Anterior cingulate cortex (tissue), 58 donors: ENCODE results near the gene CAMKK2.

Experiments used
- DNase-seq, 58 donors: peaks; one replicate each; lab custom pipeline; 2025; lab: John Stamatoyannopoulos, UW

The CAMKK2 gene

DNA sequence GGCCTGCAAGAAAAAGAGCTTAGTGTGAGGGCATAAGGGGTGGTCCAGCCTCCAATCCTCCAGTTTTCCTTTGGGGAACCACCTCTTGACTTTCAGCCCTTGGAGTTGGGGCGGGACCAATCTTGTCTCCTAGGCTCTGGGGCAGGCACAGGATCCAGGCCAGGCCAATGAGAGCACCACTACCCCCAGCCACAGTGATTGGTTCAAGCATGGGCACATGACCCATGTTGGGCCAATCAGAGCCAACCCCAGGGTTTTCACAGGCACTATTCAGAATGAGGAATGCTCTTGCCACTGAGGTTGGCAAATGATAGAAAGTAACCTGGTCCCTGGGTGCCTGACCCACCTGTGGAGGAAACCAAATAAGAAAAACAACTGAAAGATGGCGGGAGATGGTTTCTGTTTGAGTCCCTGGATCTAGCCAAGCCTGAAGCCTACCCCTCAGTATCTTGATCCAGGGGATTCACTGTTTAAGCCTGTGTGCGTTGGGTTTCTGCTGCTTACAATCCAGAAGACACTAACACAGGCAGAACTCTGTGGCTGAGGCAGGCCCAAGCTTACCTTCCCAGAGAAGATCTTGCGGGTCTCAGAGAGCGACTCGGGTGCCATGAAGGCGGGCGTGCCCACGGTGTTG lies 43.7 kb downstream of the CAMKK2 start:
- DNase-seq = no peak

DNA sequence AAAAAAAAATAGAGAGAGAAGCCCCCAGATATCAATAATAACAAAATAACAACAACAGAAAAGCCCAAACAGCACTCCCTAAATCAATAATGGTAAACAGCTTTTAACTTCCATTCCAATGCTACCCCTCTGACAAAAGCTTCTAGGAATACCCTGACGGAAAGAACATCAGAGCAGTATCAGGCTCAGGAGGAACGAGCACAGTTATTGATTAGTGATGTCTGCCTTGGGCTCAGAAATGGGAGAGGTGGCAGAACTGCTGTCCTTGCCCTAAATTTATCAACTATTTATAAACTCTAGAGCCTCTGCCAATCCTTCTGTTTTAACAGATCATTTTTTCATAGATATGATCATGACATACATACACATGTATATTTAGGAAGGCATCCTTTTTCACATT lies 44.7 kb downstream of the CAMKK2 start:
- no peak for DNase-seq

GRCh38 chr12:121250359-121250758 lies 46.1 kb downstream of the CAMKK2 start:
- DNase-seq = no peak

DNA sequence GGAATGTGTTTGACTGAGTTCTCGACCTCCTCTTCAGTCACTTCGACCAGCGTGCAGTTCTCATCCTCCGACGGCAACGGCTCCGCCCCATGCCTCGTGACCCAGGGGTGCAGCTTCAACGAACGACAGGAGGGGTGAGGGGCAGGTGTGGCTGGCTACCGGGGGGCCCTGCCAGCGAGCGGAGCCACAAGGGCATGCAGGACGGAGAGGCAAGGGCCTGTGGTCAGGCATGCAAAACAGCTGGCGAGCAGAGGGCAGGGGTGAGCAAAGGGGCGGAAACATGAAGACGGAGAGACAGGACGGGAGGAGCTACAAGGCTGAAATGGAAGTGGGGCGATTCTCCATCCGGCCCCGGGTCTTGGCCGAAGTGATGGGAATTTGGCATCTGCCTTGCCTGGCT lies 47.9 kb downstream of the CAMKK2 start:
- no peak for DNase-seq

DNA sequence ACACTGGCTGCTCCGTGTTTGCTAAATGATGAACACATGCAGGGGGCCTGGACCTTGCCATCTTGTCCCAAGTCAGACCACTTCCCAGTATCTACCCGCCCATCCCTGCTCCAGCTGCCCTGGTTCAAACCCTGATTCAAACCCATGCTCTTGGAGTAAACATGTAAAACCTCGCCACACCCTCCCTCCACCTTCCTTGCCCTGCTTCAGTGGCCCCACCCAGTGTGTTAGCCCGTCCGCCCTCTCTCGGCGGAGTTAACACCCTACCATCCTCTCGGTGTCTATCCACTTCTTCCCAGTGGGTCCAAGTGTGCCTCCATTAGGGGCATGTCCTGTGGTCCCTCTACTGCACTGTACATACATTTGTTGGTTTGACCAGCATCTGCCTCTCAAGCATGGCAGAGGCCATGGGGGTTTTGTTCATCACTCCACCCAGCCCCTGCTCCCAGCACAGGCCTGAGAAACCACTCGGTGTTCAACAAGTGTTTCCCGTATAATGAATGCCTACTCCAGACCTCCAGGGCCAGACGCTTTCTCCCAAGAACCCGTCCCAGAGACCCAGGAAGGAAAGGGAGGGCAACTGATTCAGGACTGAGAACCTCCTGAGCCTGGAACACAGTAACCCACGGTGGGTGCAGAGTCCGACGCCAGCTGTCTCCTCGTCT lies 49.5 kb downstream of the CAMKK2 start:
- no peak for DNase-seq

GRCh38 chr12:121245951-121246350 lies 50.6 kb downstream of the CAMKK2 start:
- no peak for DNase-seq

DNA sequence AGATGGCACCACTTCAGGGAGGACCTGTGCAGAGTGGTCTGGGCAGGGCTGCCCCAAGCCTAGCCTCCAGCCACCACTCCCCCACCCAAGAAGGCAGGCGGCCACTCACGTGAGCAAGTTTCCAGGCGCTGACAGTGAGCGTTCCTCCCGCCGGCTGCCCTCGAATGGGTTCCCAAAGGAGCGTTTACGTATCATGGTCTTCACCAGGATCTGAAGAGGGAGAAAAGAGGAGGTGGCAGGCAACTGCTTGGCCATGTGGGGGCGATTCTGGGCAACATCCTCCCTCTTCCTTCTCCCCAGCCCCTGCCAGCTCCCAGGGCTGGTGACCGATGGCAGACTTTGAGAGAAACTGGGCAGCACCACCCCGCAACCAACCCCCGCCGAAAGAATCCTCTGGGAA lies 51.5 kb downstream of the CAMKK2 start:
- DNase-seq = peak in 7 of 58 donors; percentile 8 to 53 (median 31)

GRCh38 chr12:121241156-121241970 lies 55.1 kb downstream of the CAMKK2 start:
- no peak for DNase-seq

GRCh38 chr12:121240484-121241101 lies 55.9 kb downstream of the CAMKK2 start:
- peak in 27 of 58 donors; percentile 6 to 50 (median 18) for DNase-seq

DNA sequence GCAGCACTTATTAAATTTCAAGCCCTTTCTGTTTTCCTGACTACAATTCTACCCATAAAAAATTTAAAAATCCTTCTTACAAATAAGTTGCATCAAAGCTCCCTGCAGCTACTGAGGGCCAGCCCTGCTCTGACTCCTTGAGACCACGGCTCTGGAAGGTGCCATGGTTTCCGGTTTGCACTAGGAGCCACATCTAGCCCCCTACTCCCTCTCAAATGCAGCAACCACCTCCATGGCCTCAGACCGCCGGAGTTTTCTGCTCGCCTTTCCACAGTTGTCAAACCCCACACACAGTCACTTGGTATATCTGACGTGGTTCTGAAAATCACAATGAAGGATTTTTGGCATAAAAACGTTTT lies 56.5 kb downstream of the CAMKK2 start:
- no peak for DNase-seq

DNA sequence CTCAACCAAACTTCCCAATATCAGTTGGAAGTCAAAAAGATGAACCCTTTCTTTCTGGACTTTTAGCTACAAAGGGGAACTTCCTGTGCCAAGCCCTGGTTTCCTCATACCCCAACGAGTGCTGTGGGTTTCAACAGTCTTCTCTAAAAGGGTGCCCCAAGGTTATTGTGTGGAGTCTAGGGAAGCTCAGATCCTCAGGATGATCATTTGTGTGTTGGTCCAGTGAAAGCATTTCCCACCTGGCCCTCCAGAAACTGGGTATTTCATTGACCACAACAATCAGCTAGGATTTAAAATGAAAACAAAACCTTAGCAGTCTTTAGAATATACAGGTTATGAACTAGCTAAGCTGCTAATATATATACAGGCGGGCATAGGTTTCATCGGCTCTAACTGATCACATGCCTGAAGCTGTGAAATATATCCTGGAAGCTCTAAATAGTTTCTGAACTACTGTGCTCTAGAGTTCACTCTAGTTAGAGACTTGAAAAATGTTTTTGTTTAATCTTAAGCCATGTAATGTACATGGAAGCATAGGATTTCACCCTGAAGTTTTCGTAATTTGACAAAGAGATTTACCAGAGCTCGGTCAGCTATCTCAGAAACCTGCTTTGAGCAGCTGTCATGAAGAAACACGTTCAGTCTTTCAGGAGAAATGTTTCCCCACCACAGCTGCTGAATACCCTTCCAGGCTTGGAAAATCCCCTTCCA lies 57.0 kb downstream of the CAMKK2 start:
- no peak for DNase-seq

GRCh38 chr12:121238604-121239350 lies 57.7 kb downstream of the CAMKK2 start:
- peak in 3 of 58 donors; percentile 11 to 24 (median 17) for DNase-seq

GRCh38 chr12:121238086-121238485 lies 58.4 kb downstream of the CAMKK2 start:
- no peak for DNase-seq

DNA sequence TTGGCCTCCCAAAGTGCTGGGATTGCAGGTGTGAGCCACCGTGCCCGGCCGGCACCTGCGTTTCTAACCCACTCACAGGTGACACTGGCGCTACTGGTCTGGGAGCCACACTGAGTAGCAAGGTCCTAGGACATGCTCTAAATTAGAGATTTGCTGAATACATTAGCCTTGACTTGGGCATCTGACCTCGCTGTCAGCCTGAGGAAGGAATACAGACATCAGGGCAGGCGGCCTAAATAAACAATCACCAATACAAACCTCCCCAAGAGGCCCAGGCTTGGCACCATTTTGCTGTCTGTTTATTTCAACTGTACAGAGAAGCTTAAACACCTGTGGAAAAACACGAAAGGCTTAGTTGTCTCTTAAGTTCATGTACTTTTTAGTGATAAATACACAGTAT lies 59.1 kb downstream of the CAMKK2 start:
- no peak for DNase-seq

DNA sequence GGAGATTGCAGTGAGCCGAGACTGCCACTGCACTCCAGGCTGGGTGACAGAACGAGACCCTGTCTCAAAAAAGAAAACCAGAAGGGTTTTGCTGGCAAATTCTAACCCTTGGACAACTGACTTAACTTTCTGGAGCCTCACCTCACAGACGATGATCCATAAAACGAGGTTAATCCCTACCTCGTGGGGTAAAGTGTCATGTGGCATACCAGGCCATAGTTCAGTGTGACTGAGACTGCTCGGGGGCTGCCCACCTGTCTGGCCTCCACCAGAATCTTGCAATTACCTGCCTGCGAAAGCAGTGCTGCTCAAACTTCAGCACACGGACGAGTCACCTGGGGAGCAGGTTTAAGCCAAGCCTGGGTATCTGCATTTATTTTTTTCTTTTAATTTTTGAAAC lies 59.7 kb downstream of the CAMKK2 start:
- DNase-seq = no peak

DNA sequence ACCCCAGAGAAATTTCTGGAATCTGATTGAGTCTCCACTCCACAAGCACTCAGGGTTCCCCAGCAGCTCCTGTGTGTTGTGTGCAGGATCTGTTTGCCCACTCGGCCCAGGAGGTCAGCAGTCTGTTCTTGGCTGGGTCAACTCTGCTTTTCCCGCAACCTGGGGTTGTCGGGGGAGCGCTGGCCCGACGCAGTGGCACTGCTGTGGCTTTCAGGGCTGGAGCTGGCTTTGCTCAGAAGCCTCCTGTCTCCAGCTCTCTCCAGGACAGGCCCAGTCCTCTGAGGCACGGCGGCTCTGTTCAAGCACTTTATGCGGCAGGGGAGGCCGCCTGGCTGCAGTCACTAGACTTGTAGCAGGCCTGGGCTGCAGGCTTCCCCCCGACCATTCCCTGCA lies 62.9 kb downstream of the CAMKK2 start:
- DNase-seq = no peak

DNA sequence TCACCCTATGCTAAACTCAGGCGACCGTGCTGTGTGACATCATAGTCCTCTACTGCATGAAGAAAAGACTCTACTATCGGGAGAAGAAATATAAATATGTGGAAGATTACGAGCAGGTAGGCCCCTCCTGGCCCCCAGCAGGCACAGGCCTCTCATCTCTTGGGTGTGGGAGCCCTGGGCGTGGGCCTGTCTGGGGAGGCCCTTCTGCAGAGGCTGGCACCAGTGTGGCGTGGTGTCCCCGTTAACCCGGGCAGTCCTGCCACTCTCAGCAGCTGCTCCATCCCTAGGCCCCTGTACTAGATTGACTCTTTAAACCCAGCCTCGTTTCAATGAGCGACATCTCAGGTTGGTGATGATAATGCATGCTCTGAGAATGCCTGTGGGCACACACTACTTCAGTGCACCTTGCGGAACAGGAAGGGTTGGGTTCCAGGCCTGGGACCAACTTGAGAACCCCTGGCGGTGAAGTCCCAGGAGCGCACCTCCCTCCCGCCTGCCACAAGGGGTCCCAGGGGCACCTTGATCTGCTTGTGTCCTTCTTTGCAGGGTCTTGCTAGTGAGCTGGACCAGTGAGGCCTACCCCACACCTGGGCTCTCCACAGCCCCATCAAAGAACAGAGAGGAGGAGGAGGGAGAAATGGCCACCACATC lies 63.4 kb downstream of the CAMKK2 start:
- no peak for DNase-seq

- no peak for DNase-seq
Observed at GRCh38 chr12:121232163-121232562, 64.3 kb downstream of the CAMKK2 start.

- DNase-seq = no peak
Observed at GRCh38 chr12:121230538-121230907, 66.0 kb downstream of the CAMKK2 start.
